ENCODE results near the gene CASTOR1.

CASTOR1 gene

GRCh38 chr22:30306627-30307011, 17.3 kb upstream of the CASTOR1 start:
- TF ChIP-seq CTCF (IDR thresholded peaks at IDR 0.05; ENCODE audit: insufficient read depth, low read depth, low read length, missing control alignments) = no peak
- H3K4me3 ChIP-seq (ENCODE audit: low read length) = no peak overlapping the region
- no peak for DNase-seq (ENCODE audit: low read depth)

GRCh38 chr22:30305906-30306626, 16.8 kb upstream of the CASTOR1 start:
- no peak overlapping the region for H3K4me3 ChIP-seq (ENCODE audit: low read length)
- DNase-seq (ENCODE audit: low read depth) = peak; percentile 54
- no peak for TF ChIP-seq CTCF (IDR thresholded peaks at IDR 0.05; ENCODE audit: insufficient read depth, low read depth, low read length, missing control alignments)

- DNase-seq (ENCODE audit: low read depth) = no peak
- no peak for TF ChIP-seq CTCF (IDR thresholded peaks at IDR 0.05; ENCODE audit: insufficient read depth, low read depth, low read length, missing control alignments)
- H3K4me3 ChIP-seq (ENCODE audit: low read length) = no peak overlapping the region
These were observed 16.2 kb upstream of the CASTOR1 start for GRCh38 chr22:30305519-30305905.

- TF ChIP-seq CTCF (IDR thresholded peaks at IDR 0.05; ENCODE audit: insufficient read depth, low read depth, low read length, missing control alignments) = no peak
- H3K4me3 ChIP-seq (ENCODE audit: low read length) = no peak overlapping the region
- DNase-seq (ENCODE audit: low read depth) = peak; percentile 77
These were observed 15.4 kb upstream of the CASTOR1 start for GRCh38 chr22:30304495-30305244.

GRCh38 chr22:30302810-30303138, 13.5 kb upstream of the CASTOR1 start:
- no peak overlapping the region for H3K4me3 ChIP-seq (ENCODE audit: low read length)
- peak; percentile 45 for DNase-seq (ENCODE audit: low read depth)
- no peak for TF ChIP-seq CTCF (IDR thresholded peaks at IDR 0.05; ENCODE audit: insufficient read depth, low read depth, low read length, missing control alignments)

- no peak overlapping the region for H3K4me3 ChIP-seq (ENCODE audit: low read length)
- TF ChIP-seq CTCF (IDR thresholded peaks at IDR 0.05; ENCODE audit: insufficient read depth, low read depth, low read length, missing control alignments) = no peak
- peak; percentile 84 for DNase-seq (ENCODE audit: low read depth)
These were observed 12.9 kb upstream of the CASTOR1 start for GRCh38 chr22:30301995-30302809.

Measured in epithelial cell of esophagus (primary cell).